HCT116 (cell line): Measurements from ENCODE around the gene EIF3A. TPM values are rescaled to one million over a fixed set of nuclear protein-coding genes. Genes with fewer than 3 reads are reported as not detected.

Source experiments
- ATAC-seq: fragments of 200-7000 bp; cut with Tn5 transposase; 2 replicates; pipeline ENCODE4 v1.9.1; 2020; ENCODE audit warnings: mild to moderate bottlenecking, moderate library complexity
- BruUV-seq: library from RNA; stranded (reverse); fragments of 400-500 nt; replicated peaks from 2 replicates; lab custom pipeline; 2021; lab: Mats Ljungman, UMichigan
- CTCF ChIA-PET: fragments of 300-600 bp; sonication (Branson Sonifier 250); formaldehyde crosslinking; loops from one replicate; lab custom pipeline; 2021; ENCODE audit warnings: antibody characterized with exemption; lab: Charles Lee
- POLR2A ChIA-PET: fragments of 300-600, 350-600 bp; sonication (Branson Sonifier 250); formaldehyde crosslinking; loops from one replicate; lab custom pipeline; 2021; ENCODE audit warnings: antibody characterized with exemption; lab: Charles Lee
- RAD21 ChIA-PET, 2 experiments: fragments of 300-600 bp; sonication (Branson Sonifier 250); formaldehyde crosslinking; loops; one replicate each; lab custom pipeline; 2023; ENCODE audit warnings: low total read pairs in 2 of 2; ENCODE audit not compliant: uncharacterized antibody in 2 of 2, unreplicated experiment in 2 of 2, low non-redundant PET in 1 of 2; lab: Charles Lee
- DNase-seq: peaks from one replicate; pipeline ENCODE4 v3.0.0-alpha.2; 2010; ENCODE audit warnings: low read depth, low spot score
- H2AFZ ChIP-seq: fragments of 200-600 bp; shearing (Covaris generic), sonication (generic); 2 replicates; pipeline ENCODE4 v1.6.1; 2017; ENCODE audit warnings: low read depth, mixed run types, mixed read lengths, antibody characterized with exemption, low read length; ENCODE audit not compliant: poor library complexity, severe bottlenecking
- H3K27ac ChIP-seq: 2 replicates; pipeline ENCODE4 v1.5.1; 2012; ENCODE audit warnings: low read depth, low read length
- H3K27me3 ChIP-seq: fragments of 200-600 bp; sonication (generic); 2 replicates; pipeline ENCODE4 v1.6.1; 2016; ENCODE audit warnings: mixed run types, low read length, mixed read lengths; ENCODE audit not compliant: insufficient read depth
- H3K36me3 ChIP-seq, 2 experiments: fragments of 200-500 bp in 1 of 2; fragments of 200-600 bp in 1 of 2; sonication (Bioruptor generic) in 1 of 2; sonication (generic) in 1 of 2; 2 replicates each; pipeline versions ENCODE4 v1.5.1 to v1.6.1; 2014 to 2016; ENCODE audit warnings: low read length in 2 of 2, inconsistent platforms in 1 of 2, mixed read lengths in 1 of 2, mixed run types in 1 of 2; ENCODE audit not compliant: insufficient read depth in 2 of 2, control insufficient read depth in 1 of 2
- H3K4me1 ChIP-seq, 2 experiments: fragments of 200-600 bp in 1 of 2; sonication (generic) in 1 of 2; 2 replicates each; pipeline versions ENCODE4 v1.5.1 to v1.6.1; 2012 to 2017; ENCODE audit warnings: low read length in 2 of 2, inconsistent platforms in 1 of 2, mild to moderate bottlenecking in 1 of 2, mixed read lengths in 1 of 2, mixed run types in 1 of 2, moderate library complexity in 1 of 2; ENCODE audit not compliant: insufficient read depth in 2 of 2, control insufficient read depth in 1 of 2
- H3K4me2 ChIP-seq: fragments of 200-600 bp; sonication (generic); 2 replicates; pipeline ENCODE4 v1.6.1; 2017; ENCODE audit warnings: mixed run types, low read length, mixed read lengths
- H3K4me3 ChIP-seq, 2 experiments: fragments of 200-600 bp in 1 of 2; sonication (generic) in 1 of 2; replicated peaks in 1 of 2; 2 replicates each; pipeline ENCODE4 v1.5.1; 2011 to 2016; ENCODE audit warnings: low read length in 2 of 2, control low read depth in 1 of 2, low read depth in 1 of 2, mild to moderate bottlenecking in 1 of 2, mixed read lengths in 1 of 2, mixed run types in 1 of 2
- H3K79me2 ChIP-seq: fragments of 200-600 bp; sonication (generic); 2 replicates; pipeline ENCODE4 v1.6.1; 2017; ENCODE audit warnings: mild to moderate bottlenecking, mixed run types, low read length, moderate library complexity, mixed read lengths; ENCODE audit not compliant: insufficient read depth
- H3K9ac ChIP-seq: fragments of 200-600 bp; sonication (generic); 2 replicates; pipeline ENCODE4 v1.6.1; 2016; ENCODE audit warnings: low read length, mixed read lengths
- H3K9me2 ChIP-seq: fragments of 200-600 bp; sonication (generic), shearing (Covaris generic); 2 replicates; pipeline ENCODE4 v1.6.1; 2017; ENCODE audit warnings: mixed run types, mild to moderate bottlenecking, moderate library complexity; ENCODE audit not compliant: insufficient read depth
- H3K9me3 ChIP-seq, 2 experiments: fragments of 200-500 bp in 1 of 2; fragments of 200-600 bp in 1 of 2; sonication (Bioruptor generic) in 1 of 2; sonication (generic) in 1 of 2; 2 replicates each; pipeline ENCODE4 v1.6.1; 2014 to 2017; ENCODE audit warnings: low read length in 2 of 2, mixed read lengths in 2 of 2, inconsistent platforms in 1 of 2, low read depth in 1 of 2, mild to moderate bottlenecking in 1 of 2, mixed run types in 1 of 2, moderate library complexity in 1 of 2; ENCODE audit not compliant: control insufficient read depth in 1 of 2, insufficient read depth in 1 of 2
- H4K20me1 ChIP-seq: fragments of 200-600 bp; sonication (generic), shearing (Covaris generic); 2 replicates; pipeline ENCODE4 v1.6.1; 2017; ENCODE audit warnings: mixed run types, mild to moderate bottlenecking, moderate library complexity; ENCODE audit not compliant: insufficient read depth
- ATF3 ChIP-seq: IDR thresholded peaks from 2 replicates; pipeline ENCODE4 v1.6.1; 2012
- CBX3 ChIP-seq: IDR thresholded peaks from 2 replicates; pipeline ENCODE4 v1.6.1; 2012; ENCODE audit warnings: low read depth
- CEBPB ChIP-seq: IDR thresholded peaks from 2 replicates; pipeline ENCODE4 v1.6.1; 2012; ENCODE audit warnings: low read depth
- CTCF ChIP-seq, 3 experiments: fragments of 200-600 bp in 1 of 3; sonication (generic) in 1 of 3; IDR thresholded peaks in 2 of 3; conservative IDR thresholded peaks in 1 of 3; 2 replicates each; pipeline ENCODE4 v1.5.1; 2012 to 2017; ENCODE audit warnings: low read depth in 2 of 3, low read length in 2 of 3, antibody characterized with exemption in 1 of 3, borderline replicate concordance in 1 of 3, control low read depth in 1 of 3, mild to moderate bottlenecking in 1 of 3, mixed read lengths in 1 of 3, mixed run types in 1 of 3, moderate library complexity in 1 of 3; ENCODE audit not compliant: insufficient read depth in 1 of 3
- EGR1 ChIP-seq: IDR thresholded peaks from 2 replicates; pipeline ENCODE4 v1.6.1; 2012; ENCODE audit warnings: low read depth
- EZH2 ChIP-seq: fragments of 200-600 bp; sonication (generic); IDR thresholded peaks from 2 replicates; pipeline ENCODE4 v1.6.1; 2017; ENCODE audit warnings: antibody characterized with exemption, mixed run types
- EZH2phosphoT487 ChIP-seq: fragments of 200-600 bp; IDR thresholded peaks from 2 replicates; pipeline ENCODE4 v1.6.1; 2018; ENCODE audit warnings: antibody characterized with exemption, borderline replicate concordance
- FOSL1 ChIP-seq: IDR thresholded peaks from 2 replicates; pipeline ENCODE4 v1.6.1; 2012; ENCODE audit warnings: low read depth
- MAX ChIP-seq: IDR thresholded peaks from 2 replicates; pipeline ENCODE4 v1.6.1; 2012
- POLR2AphosphoS5 ChIP-seq: IDR thresholded peaks from 2 replicates; pipeline ENCODE4 v1.6.1; 2011; ENCODE audit warnings: mild to moderate bottlenecking, low read depth, low read length, moderate library complexity
- RAD21 ChIP-seq: IDR thresholded peaks from 2 replicates; pipeline ENCODE4 v1.6.1; 2012; ENCODE audit warnings: low read depth, mild to moderate bottlenecking
- REST ChIP-seq: IDR thresholded peaks from 2 replicates; pipeline ENCODE4 v1.6.1; 2012; ENCODE audit warnings: low read depth
- SIN3A ChIP-seq: IDR thresholded peaks from 2 replicates; pipeline ENCODE4 v1.6.1; 2012; ENCODE audit warnings: low read depth
- SP1 ChIP-seq: IDR thresholded peaks from 2 replicates; pipeline ENCODE4 v1.6.1; 2012; ENCODE audit warnings: low read depth
- SRF ChIP-seq: IDR thresholded peaks from 2 replicates; pipeline ENCODE4 v1.6.1; 2012; ENCODE audit warnings: low read depth
- YY1 ChIP-seq: IDR thresholded peaks from 2 replicates; pipeline ENCODE4 v1.6.1; 2011; ENCODE audit warnings: low read length, low read depth, moderate library complexity, mild to moderate bottlenecking; ENCODE audit not compliant: insufficient replicate concordance; ENCODE audit errors: extremely low read depth
- ZBTB33 ChIP-seq: IDR thresholded peaks from 2 replicates; pipeline ENCODE4 v1.6.1; 2011; ENCODE audit warnings: mild to moderate bottlenecking, low read length, moderate library complexity; ENCODE audit not compliant: insufficient replicate concordance; ENCODE audit errors: extremely low read depth
- ZFX ChIP-seq: fragments of 450-650 bp; IDR thresholded peaks from 2 replicates; pipeline ENCODE4 v1.6.1; 2017
- ZNF274 ChIP-seq: fragments of 200-500 bp; sonication (Bioruptor generic); IDR thresholded peaks from 2 replicates; pipeline ENCODE4 v1.6.1; 2014; ENCODE audit warnings: mild to moderate bottlenecking, low read depth, low read length, inconsistent platforms
- intact Hi-C: fragments of 100-400 bp; cut with micrococcal nuclease; formaldehyde crosslinking; loops from 2 replicates; pipeline ENCODE4 v1.10.0; 2022
- total RNA-seq: library from RNA; stranded (reverse); gene quantifications from one replicate; pipeline ENCODE4 v1.2.1, GENCODE V29; 2021; ENCODE audit not compliant: unreplicated experiment

Gene EIF3A
- total RNA-seq, 1 experiment from 2014 or later = 271 TPM

- no peaks in the 10 kb centered on the region for H3K9me2 ChIP-seq
- BruUV-seq = no TSS peak
- no peak overlapping the region for H3K27ac ChIP-seq
- no peak overlapping the region for H3K4me2 ChIP-seq
- no peak overlapping the region for H3K4me3 ChIP-seq
- no peak overlapping the region for H3K9ac ChIP-seq
- CTCF ChIA-PET = no interaction called here
- DNase-seq (no peak), ATAC-seq (peak; percentile 11; the same call in 1 of the 2 replicates)
- H2AFZ ChIP-seq = no peak overlapping the region
- H3K79me2 ChIP-seq = no peaks in the 10 kb centered on the region
- no peaks in the 10 kb centered on the region for H3K36me3 ChIP-seq
- H3K4me1 ChIP-seq = no peaks in the 10 kb centered on the region
- RAD21 ChIA-PET = no interaction called here
- no peaks in the 10 kb centered on the region for H3K9me3 ChIP-seq
- intact Hi-C loops = no loop called here
- TF ChIP-seq ATF3 (no peak), RAD21 (no peak), ZBTB33 (no peak), POLR2AphosphoS5 (no peak), CBX3 (no peak), CEBPB (no peak), SIN3A (no peak), EGR1 (no peak), YY1 (no peak), SP1 (no peak), EZH2 (no peak), ZFX (no peak), CTCF (IDR thresholded peaks at IDR 0.05 in 2 of 3, conservative IDR thresholded peaks at IDR 0.05 in 1 of 3; ENCODE audit: borderline replicate concordance in 1 of 3, insufficient read depth in 1 of 3, low read depth in 2 of 3, low read length in 2 of 3) (no peak), FOSL1 (no peak), MAX (no peak), ZNF274 (no peak), SRF (no peak), REST (no peak), EZH2phosphoT487 (no peak)
- no peaks in the 10 kb centered on the region for H4K20me1 ChIP-seq
- POLR2A ChIA-PET = interaction anchor here (0.7 kb wide), 1 partner anchor 9 kb away, joined by 3 read pairs; no protein-coding TSS in a partner anchor
- H3K27me3 ChIP-seq = no peaks in the 10 kb centered on the region
Measured at GRCh38 chr10:118986815-118987790, 93.5 kb downstream of the EIF3A start.
